DMS114 treated with DMSO at 0.1 percent for 48 hours (cell line): ENCODE measurements around the gene NEMP2.
A peak's percentile ranks its signal among the peaks of the same experiment; 100 is the strongest.

ENCODE experiments used
- DNase-seq: peaks from one replicate; lab custom pipeline; 2025; ENCODE audit not compliant: unreplicated experiment; lab: John Stamatoyannopoulos, UW

NEMP2 gene, protein sequence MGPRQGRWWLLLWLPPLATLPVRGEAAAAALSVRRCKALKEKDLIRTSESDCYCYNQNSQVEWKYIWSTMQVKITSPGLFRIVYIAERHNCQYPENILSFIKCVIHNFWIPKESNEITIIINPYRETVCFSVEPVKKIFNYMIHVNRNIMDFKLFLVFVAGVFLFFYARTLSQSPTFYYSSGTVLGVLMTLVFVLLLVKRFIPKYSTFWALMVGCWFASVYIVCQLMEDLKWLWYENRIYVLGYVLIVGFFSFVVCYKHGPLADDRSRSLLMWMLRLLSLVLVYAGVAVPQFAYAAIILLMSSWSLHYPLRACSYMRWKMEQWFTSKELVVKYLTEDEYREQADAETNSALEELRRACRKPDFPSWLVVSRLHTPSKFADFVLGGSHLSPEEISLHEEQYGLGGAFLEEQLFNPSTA

DNA sequence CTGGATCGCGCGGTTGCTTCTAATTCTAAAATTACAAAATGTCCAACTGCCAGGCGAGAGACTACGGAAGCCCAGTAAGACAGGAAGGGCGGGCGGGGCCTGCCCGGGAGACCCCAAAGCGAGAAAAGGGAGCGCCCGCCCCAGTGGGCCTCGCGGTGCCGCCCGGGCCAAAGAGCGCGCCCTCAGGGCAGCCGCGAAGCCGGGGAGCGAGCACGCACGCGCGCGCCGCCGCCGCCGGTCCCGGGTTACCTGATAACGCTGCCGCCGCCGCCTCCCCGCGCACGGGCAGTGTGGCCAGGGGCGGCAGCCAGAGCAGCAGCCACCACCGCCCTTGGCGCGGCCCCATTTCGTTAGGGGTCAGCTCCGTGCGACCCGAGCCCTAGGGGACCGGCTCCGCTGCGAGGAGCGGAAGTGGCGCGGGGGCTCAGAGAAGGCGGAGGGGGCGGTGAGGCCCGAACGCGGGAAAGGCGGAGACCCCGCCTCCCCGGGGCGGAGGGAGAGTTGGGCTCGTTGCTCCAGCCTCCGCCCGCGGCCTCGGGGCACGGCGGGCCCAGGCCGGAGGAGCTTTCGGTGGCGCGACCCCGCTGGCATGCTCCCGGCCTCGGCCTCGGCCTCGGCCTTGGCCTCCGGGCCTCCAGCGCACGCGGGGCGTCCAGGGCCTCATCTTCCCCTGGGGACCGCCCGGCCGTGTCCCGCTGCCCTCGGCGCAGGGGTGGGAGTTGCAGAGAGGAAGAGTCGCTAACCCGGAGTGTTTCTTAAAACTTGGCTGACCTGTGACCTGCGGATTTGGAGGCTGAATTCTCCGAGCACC is at the start of gene NEMP2:
TSS of gene NEMP2 (minus strand) at position 413 of the 811 bp plus-strand sequence. CDS start at position 346, 67 bp downstream.
- DNase-seq = peak; percentile 31

DNA sequence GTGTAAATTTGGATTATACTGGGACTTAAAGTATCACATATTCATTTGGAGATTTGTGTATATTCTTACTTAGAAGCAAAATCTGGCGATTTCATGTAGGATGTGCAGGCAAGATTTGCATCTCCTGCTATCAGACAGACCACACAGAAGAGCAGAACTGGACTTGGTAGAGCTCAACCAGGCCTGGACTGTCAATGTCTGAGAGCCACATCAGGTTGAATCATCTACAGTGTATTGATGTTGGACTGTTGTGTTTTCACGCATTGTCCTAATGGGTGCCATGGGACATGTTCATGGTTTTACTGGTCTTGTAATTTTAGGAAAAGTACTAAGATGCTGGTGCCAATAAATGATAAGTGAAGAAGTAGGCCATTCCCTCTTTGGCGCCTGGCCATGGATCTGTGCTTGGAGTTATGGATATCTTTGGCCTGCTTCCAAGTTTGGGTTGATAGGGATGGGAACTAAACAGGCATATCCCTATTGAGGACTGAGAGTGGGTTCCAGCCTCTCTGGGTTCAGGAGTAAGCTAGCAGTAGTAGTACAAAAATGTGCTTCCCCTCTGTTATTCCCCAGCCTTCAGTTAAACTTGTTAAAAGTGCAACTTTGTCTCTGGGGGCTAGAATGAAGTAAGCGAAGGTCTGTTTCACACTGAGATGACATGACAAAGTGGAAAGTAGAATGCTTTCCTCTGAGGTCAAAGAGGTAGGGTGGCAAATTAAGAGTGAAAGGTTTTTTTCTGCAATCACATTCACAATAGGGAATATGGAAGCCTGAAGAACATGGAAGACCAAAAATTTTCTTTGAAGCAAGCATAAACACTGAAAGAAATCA is 49.2 kb upstream of the NEMP2 start:
- DNase-seq = no peak

DNA sequence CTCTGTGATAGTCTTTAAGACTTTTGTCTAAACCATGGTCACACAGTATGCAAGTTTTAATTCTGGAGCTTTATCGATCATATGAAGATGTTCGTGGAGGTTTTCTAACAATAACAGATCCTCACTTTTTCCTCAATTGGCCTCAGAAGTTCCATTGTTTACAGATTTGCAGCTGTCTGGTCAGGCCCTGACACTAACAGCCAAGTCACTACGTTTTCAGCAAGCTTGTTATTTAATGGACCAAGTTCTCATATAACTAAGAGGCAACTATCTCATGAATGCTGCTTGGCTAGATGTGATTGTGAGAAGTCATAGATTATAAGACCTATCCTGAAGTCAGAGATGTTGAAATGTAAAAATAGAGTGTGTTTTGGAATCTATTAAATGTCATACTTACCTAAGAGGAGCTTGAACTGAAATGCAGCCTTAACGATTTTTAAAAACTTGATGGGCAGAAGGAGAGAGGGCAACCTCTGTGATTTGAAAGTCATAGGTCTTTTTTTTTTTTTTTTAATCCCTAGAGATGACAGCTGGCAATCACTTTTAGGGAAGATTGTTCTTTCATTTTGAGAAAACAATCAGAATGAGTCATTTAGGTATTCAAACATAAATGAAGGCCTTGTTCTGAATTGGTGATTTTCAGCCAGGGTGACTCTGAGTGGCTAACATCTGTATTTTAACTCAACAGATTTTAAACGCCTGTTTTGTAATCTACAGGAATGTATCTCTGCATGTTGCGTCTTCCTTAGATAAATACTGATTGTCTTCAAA is 48.4 kb upstream of the NEMP2 start:
- no peak for DNase-seq

DNA sequence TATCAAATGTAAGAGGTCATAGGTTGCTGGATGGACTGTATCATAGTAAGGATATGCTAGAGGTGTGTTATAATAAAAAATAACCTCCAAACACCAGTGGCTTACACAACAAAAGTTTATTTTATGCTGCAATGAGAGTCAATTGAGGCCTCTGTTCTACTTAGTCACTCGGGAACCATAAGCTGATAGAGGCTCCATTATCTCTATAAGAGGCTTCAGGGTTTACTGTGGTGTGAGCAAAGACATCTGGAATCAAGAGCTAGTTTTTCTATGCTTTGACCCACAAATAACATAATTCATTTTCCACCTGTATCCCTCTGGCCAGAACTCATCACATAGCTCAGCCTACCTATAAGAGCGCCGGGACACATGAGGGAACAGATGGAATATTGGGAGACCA is 47.5 kb upstream of the NEMP2 start:
- no peak for DNase-seq

DNA sequence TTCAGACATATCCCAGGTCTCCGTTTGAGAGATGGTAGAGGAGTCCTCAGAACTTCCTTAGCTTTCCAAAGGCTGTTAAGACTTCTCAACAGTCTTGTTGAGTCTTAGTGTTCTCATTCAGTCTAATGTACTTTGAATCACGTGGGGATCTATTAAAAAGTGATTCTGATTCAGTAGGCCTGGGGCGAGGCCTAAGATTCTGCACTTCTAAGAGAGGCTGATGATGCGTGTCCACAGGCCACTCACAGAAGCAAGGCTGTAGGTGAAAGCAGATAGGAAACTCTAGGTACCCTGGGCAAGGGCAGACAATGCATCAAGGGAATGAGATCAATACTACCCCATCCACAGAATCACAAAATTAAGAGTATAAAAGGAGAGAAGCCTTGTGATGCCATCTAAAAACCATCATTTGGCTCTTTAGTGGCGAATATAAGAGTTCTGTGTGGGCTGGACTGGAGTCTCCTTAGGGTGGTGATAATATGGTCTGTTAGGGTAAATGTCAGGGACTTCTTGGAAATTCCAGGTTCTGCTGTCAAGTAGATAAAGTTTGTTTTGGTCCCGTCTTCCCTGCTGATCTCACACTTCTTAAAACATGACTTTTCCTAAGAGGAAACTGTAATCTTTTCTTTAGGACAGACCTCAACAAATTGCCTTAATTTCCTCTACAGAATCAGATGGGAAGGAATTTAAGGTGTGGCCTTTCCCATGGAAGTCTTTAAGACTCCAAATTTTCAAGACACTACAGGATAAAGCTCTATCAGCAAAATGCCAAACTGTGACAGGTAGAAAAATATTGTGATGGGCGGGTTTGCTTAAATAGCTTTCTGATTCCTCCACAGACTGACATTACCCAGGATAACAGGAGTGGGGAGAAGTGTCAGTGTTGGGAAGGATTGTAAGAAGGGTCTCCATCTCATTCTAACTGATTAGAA is 45.7 kb upstream of the NEMP2 start:
- no peak for DNase-seq

DNA sequence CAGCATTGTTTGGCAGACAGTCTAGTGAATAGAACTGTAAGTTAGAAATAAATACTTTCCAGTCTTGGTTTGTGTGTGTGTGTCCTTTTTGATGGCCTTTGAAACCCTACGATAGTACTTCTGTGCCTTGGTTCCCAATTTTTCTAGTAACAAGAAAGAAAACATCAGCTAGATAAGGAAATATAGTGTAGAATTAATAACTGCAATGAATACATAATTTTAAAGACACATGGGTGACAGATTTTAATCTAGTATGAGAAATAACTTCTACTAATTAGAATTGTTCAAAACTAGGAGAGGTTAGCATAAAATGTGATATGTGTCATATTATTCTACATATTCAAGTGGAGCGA is 44.5 kb upstream of the NEMP2 start:
- DNase-seq = no peak

DNA sequence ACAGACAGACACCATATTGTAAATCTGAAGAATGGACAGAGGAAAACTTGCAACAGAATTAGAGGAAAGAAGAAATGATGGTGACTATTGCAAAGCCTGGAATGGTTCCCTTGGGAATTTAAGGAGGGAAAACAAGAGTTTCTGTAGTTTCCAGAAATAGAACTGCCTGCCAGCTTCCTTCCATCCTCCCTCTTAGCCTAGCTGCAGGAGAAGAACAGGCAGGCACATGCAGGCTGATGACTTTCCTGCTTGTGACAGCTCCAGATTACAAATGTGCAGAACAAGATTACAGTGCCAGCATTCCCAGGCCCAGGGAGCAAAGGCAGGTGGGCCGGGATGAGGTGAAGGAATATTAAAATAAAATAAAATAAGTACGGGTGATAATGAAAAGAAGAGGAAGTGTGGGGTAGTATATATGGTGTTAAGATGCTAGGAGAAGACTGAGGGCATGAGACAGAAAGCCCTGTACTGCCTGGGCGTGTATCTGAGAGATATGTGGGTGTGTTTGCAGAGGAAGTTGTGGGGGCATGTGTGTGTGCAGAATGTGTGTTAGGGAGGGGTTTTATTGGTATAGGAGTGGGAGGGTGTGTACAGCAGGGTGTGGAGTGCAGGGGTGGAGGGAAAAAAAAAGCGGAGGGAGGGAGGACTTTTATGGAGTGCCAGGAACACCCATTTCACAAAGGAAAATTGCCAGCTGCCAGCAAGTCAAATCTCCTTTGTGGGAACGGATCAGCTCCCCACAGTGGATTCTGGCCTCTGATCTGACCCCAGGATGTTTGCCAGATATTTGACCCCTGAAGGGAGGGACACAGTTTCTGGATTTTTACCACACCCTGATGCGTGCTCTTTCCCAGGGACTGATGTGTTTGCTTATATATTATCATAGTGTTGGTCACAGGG is 43.9 kb upstream of the NEMP2 start:
- DNase-seq = no peak

DNA sequence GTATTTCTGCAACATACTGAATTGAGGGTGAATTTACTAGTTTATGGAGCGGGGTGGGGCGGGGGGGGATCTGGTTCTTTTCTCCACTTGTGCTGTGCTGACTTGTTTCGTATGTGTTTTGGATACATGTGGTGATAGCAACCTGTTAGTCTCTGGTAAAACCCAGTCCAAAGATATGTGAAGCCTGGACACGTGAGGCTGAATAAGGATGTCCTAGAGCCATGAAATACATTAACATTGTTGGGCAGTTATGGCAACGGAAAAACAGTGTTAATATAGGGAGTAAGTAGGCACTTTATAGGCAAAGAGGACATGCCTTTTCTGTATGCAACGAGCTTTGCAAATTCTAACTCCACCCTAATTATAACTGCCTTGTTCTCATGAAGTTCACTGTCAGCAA is 42.1 kb upstream of the NEMP2 start:
- DNase-seq = no peak

DNA sequence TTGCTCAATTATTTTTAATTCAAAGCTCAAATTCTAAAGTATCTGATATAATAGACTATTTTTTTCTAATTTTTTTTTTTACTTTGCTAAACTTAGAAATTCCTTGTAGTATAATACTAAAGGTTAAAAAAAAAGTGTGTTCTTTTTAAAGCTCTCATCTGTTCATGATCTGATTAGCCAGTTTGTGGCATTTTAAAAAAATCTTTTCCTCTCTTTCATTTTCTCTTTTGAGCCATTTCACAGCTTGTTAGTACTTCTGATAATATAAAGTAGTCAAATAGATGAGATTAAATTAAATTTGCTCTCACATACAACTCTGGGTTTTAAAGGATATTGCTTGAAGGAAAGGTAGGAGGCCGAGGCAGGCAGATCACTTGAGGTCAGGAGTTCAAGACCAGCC is 40.7 kb upstream of the NEMP2 start:
- DNase-seq = no peak

DNA sequence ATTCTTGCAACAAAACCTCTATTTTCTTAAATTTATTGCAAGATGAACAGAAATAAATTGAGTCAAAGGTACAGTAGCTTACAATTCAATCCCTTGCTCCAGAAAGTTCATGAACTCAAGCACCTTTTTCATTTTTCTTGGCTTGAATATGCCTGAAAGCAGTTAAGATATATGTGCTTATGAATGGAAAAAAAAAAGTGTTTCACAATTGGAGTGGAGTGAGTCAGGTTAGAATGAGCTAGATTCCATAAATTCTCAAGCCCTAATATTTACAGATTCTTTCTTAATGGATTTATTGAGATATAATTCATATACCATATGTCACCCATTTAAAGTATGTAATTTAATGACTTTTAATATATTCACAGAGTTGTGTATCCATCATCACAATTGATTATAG is 39.6 kb upstream of the NEMP2 start:
- no peak for DNase-seq

DNA sequence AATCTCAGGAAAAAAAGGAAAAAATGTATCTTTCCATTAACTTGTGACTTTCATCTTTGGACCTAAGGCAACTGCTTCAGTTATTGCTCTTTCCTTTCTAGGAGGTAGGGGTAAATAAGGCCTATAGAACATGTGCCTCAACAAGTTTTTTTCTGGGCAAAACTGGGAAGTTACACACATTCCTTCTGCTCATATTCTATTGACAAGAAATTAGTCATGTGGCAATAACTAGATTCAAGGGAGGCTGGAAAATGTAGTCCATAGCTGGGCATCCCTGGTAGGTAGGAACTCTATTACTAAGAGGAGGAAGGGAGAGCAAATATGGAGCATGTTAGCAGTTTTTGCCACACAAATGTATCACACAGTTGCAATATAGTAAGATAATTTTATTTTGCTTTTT is 37.7 kb upstream of the NEMP2 start:
- no peak for DNase-seq

DNA sequence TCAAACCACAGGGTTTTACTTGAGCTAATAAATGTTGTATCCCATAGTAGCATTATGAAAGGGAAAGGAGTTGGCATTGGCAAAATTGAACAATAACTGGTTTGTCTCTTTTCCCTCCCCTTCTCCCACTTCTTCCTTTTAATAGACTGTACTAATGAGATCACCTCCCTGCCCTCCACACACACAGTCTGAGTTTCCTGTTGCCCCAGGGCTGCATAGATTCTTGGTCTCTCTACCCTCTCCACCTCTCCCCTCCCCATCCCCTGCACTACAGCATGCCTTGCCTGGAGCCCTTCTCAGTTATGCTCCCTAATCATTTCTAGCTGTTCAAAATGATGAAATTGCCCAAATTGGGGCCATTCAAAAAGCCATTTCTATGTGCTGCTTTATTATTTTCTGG is 37.2 kb upstream of the NEMP2 start:
- DNase-seq = no peak

DNA sequence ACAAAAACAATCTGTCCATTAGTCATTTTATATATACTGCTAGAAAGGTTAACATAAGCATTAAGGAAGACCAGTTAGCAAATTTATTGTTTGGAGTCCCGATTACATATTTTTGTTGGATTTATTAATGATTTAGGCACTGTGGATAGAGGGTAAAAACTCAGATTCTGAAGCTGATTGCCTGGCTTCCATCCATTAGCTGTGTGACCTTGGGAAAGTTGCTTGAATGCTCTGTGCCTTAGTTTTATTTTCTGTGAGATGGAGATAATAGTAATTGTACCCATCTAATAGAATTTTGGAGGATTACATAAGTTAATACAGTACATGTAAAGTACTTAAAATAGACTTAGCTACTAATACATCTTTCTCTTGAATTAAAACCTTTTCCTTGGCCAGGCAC is 36.3 kb upstream of the NEMP2 start:
- no peak for DNase-seq

DNA sequence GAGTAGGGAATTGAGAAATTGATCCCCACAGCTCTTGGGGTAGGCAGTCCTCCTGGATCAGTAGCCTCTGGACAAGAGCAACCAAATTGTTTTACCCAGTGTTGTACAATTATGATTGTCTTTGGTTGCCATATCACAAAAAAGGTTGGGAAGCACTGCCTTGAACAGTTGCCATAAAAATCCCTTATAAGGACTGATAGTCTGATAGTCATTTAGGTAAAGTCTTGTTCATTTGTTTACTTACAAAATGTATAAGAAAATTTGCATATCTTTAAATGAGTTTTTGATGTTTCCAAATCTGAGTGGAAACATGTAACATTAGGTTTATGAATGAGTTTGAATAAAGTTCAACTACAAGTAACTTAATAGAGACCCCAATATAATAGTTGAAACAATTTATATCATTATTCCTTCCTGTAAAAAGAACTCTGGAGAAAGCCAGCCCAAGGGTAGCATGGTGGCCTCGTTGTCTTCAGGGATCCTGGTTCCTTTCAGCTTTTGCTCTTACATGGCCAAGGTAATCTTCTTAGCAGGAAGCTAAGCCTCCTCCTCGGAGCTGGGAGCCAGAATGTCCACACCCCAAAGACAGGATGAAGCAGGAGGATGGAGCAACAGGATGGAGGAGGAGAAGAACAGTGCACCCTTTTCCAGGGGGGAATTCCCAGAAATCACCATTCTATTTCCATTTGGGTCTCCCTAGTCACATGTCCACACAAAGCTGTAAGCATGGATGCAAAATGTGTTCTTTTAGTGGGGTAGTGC is 35.7 kb upstream of the NEMP2 start:
- DNase-seq = no peak

DNA sequence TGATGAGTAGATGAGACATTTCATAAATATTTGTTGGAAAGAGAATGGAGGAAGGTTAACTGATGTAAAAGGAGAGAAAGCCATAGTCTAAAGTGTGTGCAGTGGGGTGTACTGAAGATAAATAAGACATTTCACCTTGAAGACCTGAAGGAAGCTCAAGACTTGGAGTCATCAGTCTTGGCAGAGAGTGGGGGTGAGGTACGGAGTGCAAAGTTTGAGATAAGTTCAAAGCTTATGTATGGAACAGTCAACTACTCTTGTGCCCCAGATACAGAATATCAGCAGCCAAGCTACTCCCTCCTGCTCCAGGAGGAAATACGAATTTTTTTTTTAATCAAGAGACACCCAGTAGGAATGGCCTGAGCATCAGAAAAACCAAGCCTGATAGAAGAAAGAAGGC is 30.3 kb upstream of the NEMP2 start:
- DNase-seq = no peak

DNA sequence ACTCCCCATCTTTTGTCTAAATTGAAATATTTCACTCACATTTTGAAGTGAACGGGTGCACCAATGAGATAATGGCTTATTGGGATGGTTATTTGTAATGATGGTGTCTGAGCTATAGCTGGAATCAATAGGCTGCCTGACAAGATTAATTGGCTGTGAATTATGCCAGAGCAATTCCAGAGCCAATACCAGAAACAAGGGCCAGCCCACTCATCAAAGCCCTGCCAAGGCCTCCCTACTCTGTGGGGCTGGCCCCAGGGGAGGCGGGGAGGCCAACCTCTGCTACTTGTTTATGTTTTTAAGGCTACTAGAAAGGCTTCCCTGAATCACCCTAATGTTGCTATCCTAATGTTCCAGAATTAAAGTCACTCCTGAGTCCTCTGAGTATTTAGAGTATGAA is 29.1 kb upstream of the NEMP2 start:
- no peak for DNase-seq

DNA sequence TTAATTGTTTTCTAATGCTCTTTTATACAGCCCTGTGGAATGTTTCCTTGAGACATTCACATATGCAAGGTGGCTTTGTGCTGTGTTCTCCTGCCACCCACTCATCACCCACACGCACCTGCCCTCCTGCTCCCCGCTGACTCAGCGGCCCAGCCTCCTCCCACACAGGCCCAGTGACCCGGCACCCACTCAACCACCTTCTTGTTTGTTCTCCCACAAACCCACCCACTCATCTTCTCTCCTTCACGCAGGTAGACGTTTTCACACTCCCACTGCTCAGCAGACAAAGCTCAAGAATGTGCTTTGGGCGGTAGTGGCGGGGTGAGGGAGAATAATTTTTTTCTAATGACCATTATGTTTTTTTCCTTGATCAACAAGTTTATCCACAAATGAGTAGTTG is 28.6 kb upstream of the NEMP2 start:
- no peak for DNase-seq

DNA sequence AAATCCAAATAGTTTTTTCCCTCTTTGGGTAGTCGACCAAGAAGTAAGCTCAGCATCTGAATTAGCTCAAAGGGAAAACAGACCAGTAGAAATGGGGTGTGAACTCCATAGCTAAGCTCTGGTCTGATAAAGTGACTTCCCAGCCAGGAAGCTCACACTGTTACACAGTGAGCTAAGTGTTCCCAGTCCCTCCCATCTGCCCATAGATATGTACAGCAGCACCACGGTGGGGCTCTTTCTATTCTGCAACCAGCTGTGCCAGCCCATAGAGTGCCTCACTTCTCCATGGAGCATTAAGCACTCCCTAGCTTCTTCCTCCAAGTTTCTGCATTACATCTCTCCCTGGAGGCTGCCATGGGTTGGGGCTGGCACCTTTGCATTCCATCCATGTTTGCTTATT is 27.6 kb upstream of the NEMP2 start:
- no peak for DNase-seq
